HG03571 (cell line): ENCODE data around the gene DNPH1.

Experiments
- ATAC-seq: cut with Tn5 transposase; IDR thresholded peaks from one replicate; pipeline ENCODE4 v1.9.1; 2021; ENCODE audit not compliant: unreplicated experiment

Gene DNPH1

DNA sequence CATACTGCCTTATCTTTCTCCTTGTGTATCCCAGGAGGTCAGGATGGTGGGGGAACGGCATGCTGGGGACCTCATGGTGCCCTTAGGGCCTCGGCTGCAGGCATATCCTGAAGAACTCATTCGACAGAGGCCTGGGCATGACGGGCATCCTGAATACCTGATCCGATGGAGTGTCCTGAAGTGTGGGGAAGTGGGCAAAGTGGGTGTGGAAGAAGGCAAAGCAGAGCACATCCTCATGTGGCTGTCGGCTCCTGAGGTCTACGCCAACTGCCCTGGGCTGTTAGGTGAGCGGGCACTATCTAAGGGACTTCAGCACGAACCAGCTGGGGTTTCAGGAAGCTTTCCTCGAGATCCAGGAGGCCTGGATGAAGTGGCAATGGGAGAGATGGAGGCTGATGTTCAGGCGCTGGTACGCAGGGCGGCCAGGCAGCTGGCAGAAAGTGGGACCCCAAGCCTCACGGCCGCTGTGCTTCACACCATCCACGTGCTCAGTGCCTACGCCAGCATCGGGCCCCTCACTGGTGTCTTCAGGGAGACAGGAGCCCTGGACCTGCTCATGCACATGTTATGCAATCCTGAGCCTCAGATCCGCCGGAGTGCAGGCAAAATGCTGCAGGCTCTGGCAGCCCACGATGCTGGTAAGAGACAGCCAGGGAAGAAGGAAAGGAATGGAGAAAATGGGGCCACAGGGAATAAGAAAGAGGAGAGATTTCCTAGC is 44.9 kb downstream of the DNPH1 start:
- no peak for ATAC-seq

DNA sequence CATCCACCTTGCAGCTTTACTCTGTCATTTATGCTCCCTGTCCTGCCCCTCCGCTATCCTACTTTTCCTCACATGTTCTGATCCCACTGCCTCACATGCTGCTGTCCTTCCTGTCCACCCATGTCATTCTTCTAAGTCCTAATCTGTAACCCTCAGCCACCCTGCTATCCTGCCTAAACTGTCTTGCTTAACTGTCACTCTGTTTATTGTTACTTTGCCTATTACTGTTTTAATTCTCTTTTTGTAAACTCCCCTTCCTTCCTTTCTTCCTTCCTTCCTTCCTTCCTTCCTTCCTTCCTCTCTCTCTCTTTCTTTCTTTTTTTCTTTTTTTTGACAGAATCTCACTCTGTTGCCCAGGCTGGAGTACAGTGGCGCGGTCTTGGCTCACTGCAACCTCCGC is 45.8 kb downstream of the DNPH1 start:
- ATAC-seq, result no peak

DNA sequence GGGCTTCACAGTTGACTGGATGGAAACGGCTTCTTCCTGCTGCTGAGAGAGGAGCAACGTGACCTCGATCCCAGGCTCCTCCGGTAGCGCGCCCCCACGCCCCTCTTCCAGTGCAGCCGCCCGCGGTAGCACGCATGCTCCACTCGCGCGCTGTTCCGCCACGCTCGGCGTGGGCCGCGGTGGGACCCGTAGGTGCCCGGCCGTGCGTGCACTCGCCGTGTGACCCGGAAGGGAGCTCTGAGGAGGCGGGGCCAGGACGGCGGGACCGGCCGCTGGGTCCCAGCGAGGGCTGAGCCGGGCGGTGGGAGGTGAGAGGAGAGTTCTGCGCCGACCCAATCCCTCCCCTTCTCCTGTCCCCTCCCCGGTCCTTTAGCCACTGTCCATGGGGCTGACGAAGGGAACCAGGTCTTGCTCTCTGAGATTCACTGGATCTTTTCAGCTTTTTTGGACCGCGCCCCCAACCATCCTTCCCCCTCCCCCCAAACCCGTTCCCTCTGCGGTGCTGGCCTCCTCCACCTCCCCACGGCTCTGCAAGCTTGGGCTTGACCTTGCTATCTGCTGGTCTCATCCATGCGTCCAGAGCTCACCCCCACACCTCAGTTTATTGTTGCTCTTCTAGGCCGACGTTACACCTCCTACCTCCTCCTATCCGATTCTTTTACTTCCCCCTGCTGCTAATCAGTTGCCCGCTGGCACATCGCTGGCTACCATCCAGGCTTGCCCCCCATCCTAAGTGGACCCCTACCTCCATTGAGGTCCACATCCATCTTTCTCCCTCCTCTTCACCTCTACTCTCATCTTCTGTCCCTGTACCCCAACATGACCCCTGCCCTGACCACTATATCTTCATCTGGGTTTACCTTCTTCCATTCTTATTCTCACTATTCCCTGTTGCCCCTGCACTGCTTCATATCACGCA is 47.1 kb downstream of the DNPH1 start, which contains the start of gene CUL9:
Gene CUL9 (plus strand): TSS at position 255 of the 919 bp plus-strand sequence. CDS start 2,115 bp downstream, outside the sequence.
- ATAC-seq, result peak; percentile 87

DNA sequence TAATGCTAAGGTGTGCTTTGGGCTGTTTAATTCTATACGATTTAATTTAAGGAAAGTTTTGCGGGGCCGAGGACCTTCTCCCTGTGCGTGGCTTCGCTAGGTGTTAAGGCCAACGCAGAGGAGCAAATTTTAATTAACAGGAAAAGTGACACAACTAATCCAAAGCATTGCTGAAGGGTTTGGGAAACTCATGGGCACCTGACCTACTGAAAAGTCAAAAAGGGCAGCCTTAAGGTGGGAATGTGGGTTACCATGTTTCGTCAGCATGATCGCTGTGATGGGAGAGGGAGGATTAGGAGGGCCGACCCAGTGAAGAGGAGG is 47.7 kb downstream of the DNPH1 start:
- ATAC-seq, result no peak

DNA sequence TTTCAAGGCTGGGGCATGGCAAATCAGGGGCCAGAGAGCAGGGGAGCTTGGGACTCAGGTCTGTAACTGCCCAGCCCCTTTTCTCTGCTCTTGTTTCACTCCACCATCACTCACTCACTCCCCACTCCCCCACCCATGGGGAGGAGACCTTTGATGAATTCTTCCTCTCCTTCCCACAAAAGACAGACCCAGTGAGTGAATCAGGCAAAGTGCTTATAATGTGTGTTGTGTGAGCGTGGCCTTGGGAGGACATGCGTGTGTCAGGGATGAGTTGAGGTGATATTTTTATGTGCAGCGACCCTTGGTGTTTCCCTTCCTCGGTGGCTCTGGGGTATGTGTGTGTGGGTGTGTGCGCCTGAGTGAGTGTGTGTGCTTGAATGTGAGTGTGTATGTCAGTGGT is 48.3 kb downstream of the DNPH1 start:
- no peak for ATAC-seq

DNA sequence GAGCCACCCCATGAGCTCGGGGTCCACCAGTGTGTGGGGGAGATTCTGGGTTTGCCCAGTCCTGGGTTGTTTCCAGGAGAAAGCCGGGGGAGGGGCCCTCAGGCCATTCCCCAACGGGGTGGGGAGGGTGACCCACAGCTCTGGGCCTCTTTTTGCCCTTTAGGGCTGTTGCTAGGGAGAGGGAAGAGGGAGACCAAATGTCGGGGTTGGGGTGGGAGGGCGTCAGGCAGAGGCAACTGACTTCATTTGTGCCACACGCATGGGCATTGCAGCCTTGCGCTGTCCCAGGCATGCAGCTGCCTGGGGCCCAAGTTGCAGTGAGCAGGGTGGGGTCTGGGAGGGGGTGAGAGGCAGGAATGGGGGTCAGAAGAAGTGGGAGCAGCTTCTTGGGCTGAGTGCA is 49.2 kb downstream of the DNPH1 start:
- ATAC-seq, result no peak

DNA sequence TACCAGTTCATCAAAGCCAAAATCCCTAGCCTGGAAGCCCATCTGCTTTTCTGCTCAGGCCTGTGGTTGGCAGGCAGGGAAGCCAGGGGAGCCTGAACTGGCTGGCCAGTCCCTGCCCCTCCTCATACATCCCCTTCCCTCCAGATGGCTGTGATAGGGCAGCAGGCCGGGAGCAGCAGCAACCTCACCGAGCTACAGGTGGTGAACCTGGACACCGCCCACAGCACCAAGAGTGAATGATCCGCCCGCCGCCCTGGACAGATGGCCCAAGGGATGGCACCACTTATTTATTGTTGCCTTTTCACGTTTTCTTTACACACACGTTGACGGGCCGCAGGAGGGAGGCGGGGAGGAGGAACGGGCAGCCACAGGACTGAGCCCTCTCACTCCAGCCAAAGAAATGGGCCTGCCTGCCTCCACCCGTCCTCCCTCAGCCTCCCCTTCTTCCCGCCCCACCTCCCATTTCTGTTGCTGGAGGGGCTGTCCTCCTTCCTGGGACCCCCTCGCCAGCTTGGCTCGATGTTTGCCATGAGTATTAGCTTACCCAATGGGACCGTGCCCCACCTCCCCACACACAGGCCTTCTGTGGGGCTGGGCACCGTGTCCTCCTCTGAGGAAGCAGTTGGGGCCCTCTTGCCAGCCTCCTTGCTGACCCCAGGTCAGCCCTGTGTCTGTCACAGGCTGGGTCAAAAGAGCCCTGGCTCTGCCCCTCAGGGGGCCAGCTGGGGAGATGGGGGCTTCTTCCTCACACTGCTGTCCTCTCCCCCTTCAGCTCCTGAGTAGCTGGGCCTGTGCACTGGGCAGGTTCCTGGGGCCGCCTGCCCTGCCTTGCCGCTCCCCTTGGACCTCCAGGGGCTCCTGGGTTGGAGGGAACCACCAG is 50.1 kb downstream of the DNPH1 start:
- ATAC-seq, result no peak

DNA sequence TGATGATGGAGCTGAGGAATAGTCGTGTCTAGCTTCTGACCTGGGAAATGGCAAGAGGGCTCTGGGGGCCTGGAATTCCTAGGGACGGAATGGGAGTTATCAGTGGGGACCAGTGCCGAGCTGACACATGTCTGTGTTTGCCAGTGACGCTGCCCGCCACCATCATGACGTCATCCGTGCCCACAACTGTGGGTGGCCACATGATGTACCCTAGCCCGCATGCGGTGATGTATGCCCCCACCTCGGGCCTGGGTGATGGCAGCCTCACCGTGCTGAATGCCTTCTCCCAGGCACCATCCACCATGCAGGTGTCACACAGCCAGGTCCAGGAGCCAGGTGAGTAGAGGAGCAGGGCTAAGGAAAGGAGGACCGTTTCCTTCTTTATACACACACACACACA is 51.1 kb downstream of the DNPH1 start:
- ATAC-seq, result no peak

DNA sequence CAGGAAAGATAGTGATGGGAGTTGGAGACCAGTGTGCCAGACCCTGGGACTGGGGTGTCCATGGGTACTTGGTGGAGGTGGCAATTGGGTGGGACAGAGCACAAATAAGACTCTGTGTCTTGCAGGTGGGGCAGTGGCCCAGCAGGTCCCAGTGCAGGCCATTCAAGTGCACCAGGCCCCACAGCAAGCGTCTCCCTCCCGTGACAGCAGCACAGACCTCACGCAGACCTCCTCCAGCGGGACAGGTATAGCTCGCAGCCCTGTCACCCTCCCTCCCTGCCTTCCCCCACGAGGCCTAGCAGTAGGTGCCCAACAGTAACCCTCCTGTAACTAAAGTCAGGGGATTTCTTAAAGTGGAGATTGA is 52.9 kb downstream of the DNPH1 start:
- ATAC-seq, result no peak

DNA sequence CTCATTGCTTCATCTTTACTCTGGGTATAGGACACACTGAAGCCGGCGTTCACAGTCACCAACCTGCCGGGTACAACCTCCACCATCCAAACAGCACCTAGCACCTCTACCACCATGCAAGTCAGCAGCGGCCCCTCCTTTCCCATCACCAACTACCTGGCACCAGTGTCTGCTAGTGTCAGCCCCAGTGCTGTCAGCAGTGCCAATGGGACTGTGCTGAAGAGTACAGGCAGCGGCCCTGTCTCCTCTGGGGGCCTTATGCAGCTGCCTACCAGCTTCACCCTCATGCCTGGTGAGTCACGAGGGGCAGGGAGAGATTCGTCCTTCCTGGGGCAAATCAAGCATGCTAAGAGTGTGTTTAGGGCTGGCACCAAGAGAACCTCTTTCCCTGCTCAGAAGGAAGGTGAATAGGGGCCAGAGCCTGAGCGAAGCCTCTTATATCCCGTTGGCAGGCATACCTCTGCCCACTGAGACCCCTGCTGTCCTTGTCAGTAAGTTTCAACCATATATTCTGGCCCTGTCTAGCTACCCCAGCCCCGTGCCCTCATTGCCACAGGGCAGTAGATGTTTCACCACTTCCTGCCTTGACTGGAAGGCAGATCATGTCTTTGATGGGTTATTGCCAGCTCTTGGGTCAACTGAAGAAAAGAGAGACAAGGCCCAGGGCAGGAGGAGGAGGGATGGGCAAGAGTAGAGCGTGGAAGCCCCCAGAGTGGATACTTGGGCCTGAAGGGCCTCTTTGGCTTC is 53.4 kb downstream of the DNPH1 start:
- ATAC-seq, result no peak
